ENCODE results near the gene CD22.

Gene CD22

DNA sequence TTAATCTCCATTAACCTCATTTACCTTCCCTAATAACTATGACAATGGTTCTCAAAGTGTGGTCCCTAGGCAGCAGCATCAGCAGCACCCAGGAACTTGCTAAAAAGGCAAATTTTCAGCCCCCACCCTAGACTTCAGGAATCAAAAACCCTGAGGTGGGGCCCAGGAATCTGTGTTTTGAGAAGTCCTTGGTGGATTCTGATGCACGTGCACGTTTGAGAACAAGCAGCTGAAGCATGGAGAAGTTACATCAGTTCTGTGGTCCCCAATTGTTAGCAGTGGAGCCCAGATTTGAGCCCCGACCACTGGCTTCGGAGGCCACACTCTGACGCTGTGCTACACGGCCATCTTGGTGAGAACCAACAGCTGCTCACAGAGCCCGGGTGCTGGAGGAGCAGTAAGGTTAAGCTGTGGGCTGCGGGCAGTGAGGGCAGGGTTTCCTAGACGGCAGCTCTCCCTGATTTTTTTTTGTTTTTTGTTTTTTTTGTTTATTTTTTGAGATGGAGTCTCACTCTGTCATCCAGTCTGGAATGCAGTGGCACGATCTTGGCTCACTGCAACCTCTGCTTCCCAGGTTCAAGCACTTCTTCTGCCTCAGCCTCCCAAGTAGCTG lies 14.0 kb upstream of the CD22 start:
- Histone ChIP-seq H3K27ac (ENCODE audit: low read length) (no peak overlapping the region), H3K4me3 (ENCODE audit: low read length) (no peak overlapping the region), H3K9me3 (ENCODE audit: insufficient read depth, low read length) (no peaks in the 10 kb centered on the region), H3K36me3 (replicated peaks; ENCODE audit: low read depth, low read length) (no peaks in the 10 kb centered on the region), H3K4me2 (ENCODE audit: low read length) (no peak overlapping the region), H3K4me1 (ENCODE audit: low read length) (peaks cover 24% of the 10 kb centered on the region), H3K79me2 (ENCODE audit: low read length) (no peaks in the 10 kb centered on the region), H4K20me1 (ENCODE audit: insufficient read depth, low read length) (no peaks in the 10 kb centered on the region), H3K27me3 (ENCODE audit: low read depth, low read length) (0 out of 2 replicates have a peak, but pooled peaks cover 5% of the 10 kb centered on the region), H2AFZ (ENCODE audit: low read depth, low read length) (no peak overlapping the region), H3K9ac (ENCODE audit: low read length) (no peak overlapping the region)
- no peak for TF ChIP-seq EZH2phosphoT487 (IDR thresholded peaks at IDR 0.05; ENCODE audit: low read depth)
- TF ChIP-seq, protein P1, sequence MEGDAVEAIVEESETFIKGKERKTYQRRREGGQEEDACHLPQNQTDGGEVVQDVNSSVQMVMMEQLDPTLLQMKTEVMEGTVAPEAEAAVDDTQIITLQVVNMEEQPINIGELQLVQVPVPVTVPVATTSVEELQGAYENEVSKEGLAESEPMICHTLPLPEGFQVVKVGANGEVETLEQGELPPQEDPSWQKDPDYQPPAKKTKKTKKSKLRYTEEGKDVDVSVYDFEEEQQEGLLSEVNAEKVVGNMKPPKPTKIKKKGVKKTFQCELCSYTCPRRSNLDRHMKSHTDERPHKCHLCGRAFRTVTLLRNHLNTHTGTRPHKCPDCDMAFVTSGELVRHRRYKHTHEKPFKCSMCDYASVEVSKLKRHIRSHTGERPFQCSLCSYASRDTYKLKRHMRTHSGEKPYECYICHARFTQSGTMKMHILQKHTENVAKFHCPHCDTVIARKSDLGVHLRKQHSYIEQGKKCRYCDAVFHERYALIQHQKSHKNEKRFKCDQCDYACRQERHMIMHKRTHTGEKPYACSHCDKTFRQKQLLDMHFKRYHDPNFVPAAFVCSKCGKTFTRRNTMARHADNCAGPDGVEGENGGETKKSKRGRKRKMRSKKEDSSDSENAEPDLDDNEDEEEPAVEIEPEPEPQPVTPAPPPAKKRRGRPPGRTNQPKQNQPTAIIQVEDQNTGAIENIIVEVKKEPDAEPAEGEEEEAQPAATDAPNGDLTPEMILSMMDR (IDR thresholded peaks at IDR 0.05; ENCODE audit: low read depth, low read length), result no peak

DNA sequence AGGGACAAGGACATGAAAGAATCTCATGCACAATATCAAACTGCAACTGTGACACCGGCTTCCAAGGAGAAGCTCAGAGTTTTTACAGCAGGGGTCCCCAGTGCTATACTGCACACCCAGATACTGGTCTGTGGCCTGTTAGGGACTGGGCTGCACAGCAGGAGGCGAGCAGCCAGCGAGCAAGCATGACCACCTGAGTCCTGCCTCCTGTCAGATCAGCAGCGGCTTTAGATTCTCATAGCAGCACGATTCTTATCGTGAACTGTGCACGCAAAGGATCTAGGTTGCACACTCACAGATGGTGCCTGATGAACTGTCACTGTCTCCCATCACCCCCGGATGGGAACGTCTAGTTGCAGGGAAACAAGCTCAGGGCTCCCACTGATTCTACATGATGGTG lies 13.1 kb upstream of the CD22 start:
- no peak for TF ChIP-seq EZH2phosphoT487 (IDR thresholded peaks at IDR 0.05; ENCODE audit: low read depth)
- TF ChIP-seq, protein P1 (IDR thresholded peaks at IDR 0.05; ENCODE audit: low read depth, low read length), result no peak
- no peak overlapping the region for H2AFZ ChIP-seq (ENCODE audit: low read depth, low read length)
- H3K27ac ChIP-seq (ENCODE audit: low read length), result no peak overlapping the region
- H3K36me3 ChIP-seq (replicated peaks; ENCODE audit: low read depth, low read length), result no peaks in the 10 kb centered on the region
- H3K9ac ChIP-seq (ENCODE audit: low read length), result no peak overlapping the region
- no peaks in the 10 kb centered on the region for H4K20me1 ChIP-seq (ENCODE audit: insufficient read depth, low read length)
- no peak overlapping the region for H3K4me2 ChIP-seq (ENCODE audit: low read length)
- no peaks in the 10 kb centered on the region for H3K9me3 ChIP-seq (ENCODE audit: insufficient read depth, low read length)
- H3K27me3 ChIP-seq (ENCODE audit: low read depth, low read length), result 0 out of 2 replicates have a peak, but pooled peaks cover 5% of the 10 kb centered on the region
- H3K4me3 ChIP-seq (ENCODE audit: low read length), result no peak overlapping the region
- H3K79me2 ChIP-seq (ENCODE audit: low read length), result no peaks in the 10 kb centered on the region
- peaks cover 34% of the 10 kb centered on the region for H3K4me1 ChIP-seq (ENCODE audit: low read length)

DNA sequence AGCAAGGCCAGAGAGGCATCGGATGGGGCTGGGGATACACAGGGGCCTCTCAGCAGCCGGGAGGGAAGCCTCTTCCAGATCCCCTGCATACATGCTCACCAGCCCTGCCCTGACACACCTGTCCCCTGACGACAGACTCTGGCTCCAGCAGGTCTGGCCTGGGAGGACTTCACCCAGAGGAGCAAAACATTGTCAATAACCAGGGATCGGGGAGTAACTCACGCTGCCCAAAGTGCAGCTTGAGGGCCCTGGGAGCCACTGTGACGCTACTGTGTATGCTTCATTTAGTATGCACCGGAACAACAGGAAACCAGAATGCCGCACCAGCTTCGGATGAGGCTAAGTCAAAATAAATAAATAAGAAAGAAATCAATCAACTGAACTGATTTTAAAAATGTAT lies 12.4 kb upstream of the CD22 start:
- no peak overlapping the region for H3K27ac ChIP-seq (ENCODE audit: low read length)
- H3K9ac ChIP-seq (ENCODE audit: low read length), result no peak overlapping the region
- H3K4me1 ChIP-seq (ENCODE audit: low read length), result peaks cover 35% of the 10 kb centered on the region
- H3K79me2 ChIP-seq (ENCODE audit: low read length), result no peaks in the 10 kb centered on the region
- no peak overlapping the region for H3K4me3 ChIP-seq (ENCODE audit: low read length)
- no peaks in the 10 kb centered on the region for H3K36me3 ChIP-seq (replicated peaks; ENCODE audit: low read depth, low read length)
- H3K9me3 ChIP-seq (ENCODE audit: insufficient read depth, low read length), result no peaks in the 10 kb centered on the region
- no peak for TF ChIP-seq EZH2phosphoT487 (IDR thresholded peaks at IDR 0.05; ENCODE audit: low read depth)
- TF ChIP-seq, protein P1 (IDR thresholded peaks at IDR 0.05; ENCODE audit: low read depth, low read length), result no peak
- no peaks in the 10 kb centered on the region for H4K20me1 ChIP-seq (ENCODE audit: insufficient read depth, low read length)
- peaks cover 8% of the 10 kb centered on the region; the same call in 1 of the 2 replicates for H3K27me3 ChIP-seq (ENCODE audit: low read depth, low read length)
- no peak overlapping the region for H2AFZ ChIP-seq (ENCODE audit: low read depth, low read length)
- no peak overlapping the region for H3K4me2 ChIP-seq (ENCODE audit: low read length)

DNA sequence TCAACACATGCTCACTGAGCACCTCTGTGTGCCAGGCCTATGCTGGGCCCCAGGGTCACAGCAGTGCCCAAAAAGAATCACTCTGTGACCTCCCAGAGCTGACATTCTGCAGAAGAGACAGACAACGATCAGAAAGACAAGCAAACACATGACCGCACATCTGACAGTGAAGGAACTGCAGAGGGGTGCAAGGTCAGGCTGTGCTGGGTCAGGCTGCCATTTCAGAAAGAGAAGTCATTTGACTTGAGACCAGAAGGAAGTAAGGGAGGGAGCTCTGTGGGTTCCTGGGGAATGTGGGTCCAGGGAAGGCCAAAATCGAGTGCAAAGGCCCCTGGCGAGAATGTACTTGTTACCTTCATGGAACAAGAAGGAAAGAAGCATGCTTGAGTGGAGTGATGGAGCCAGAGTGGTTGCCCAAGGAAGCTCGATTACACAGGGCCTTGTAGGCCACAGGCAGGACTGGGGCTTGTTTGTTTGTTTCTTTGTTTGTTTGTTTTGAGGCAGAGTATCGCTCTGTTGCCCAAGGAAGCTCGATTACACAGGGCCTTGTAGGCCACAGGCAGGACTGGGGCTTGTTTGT lies 11.4 kb upstream of the CD22 start:
- Histone ChIP-seq H3K36me3 (replicated peaks; ENCODE audit: low read depth, low read length) (no peaks in the 10 kb centered on the region), H3K9me3 (ENCODE audit: insufficient read depth, low read length) (peaks cover 6% of the 10 kb centered on the region; the same call in 1 of the 2 replicates), H3K79me2 (ENCODE audit: low read length) (no peaks in the 10 kb centered on the region), H4K20me1 (ENCODE audit: insufficient read depth, low read length) (no peaks in the 10 kb centered on the region), H2AFZ (ENCODE audit: low read depth, low read length) (no peak overlapping the region), H3K4me3 (ENCODE audit: low read length) (no peak overlapping the region), H3K9ac (ENCODE audit: low read length) (no peak overlapping the region), H3K4me2 (ENCODE audit: low read length) (no peak overlapping the region), H3K4me1 (ENCODE audit: low read length) (peaks cover 31% of the 10 kb centered on the region), H3K27ac (ENCODE audit: low read length) (no peak overlapping the region), H3K27me3 (ENCODE audit: low read depth, low read length) (peaks cover 15% of the 10 kb centered on the region; the same call in 1 of the 2 replicates)
- TF ChIP-seq, protein P1 (IDR thresholded peaks at IDR 0.05; ENCODE audit: low read depth, low read length), result no peak
- TF ChIP-seq EZH2phosphoT487 (IDR thresholded peaks at IDR 0.05; ENCODE audit: low read depth), result no peak
